HEK293 (cell line): ENCODE measurements around the gene LTN1.

Source experiments
- CTCF ChIA-PET: fragments of 350-600 bp; formaldehyde crosslinking; extraction: SDS; loops from one replicate; lab custom pipeline; 2021; ENCODE audit warnings: antibody characterized with exemption; lab: Yijun Ruan, JAX
- POLR2A ChIA-PET: fragments of 300-600 bp; formaldehyde crosslinking; extraction: SDS; loops from one replicate; lab custom pipeline; 2020; ENCODE audit warnings: antibody characterized with exemption, inconsistent platforms; lab: Yijun Ruan, JAX
- H3K27ac ChIP-seq: fragments of 200-500 bp; sonication (Bioruptor generic); 2 replicates; pipeline ENCODE4 v1.5.1; 2014; ENCODE audit warnings: low read depth, low read length, control low read depth, inconsistent platforms; ENCODE audit errors: extremely low read depth
- H3K36me3 ChIP-seq, 2 experiments: fragments of 200-500 bp in 1 of 2; sonication (Bioruptor generic) in 1 of 2; 1 replicate in 1 of 2; 2 replicates in 1 of 2; pipeline ENCODE4 v1.5.1; 2014 to 2017; ENCODE audit warnings: inconsistent platforms in 2 of 2, low read length in 2 of 2; ENCODE audit not compliant: control insufficient read depth in 2 of 2, insufficient read depth in 1 of 2
- H3K4me1 ChIP-seq: fragments of 200-500 bp; sonication (Bioruptor generic); 2 replicates; pipeline ENCODE4 v1.5.1; 2014; ENCODE audit warnings: mild to moderate bottlenecking, low read length, inconsistent platforms; ENCODE audit not compliant: control insufficient read depth, insufficient read depth
- H3K4me3 ChIP-seq: 2 replicates; pipeline ENCODE4 v1.5.1; 2011; ENCODE audit warnings: low read depth, mild to moderate bottlenecking, control low read depth, low read length, moderate library complexity
- H3K9me3 ChIP-seq: fragments of 200-500 bp; sonication (Bioruptor generic); 2 replicates; pipeline ENCODE4 v1.5.1; 2014; ENCODE audit warnings: low read depth, low read length, inconsistent platforms; ENCODE audit not compliant: control insufficient read depth, insufficient read depth
- FEZF1 ChIP-seq: fragments of 450-650 bp; formaldehyde crosslinking; IDR thresholded peaks from 2 replicates; pipeline ENCODE4 v1.5.1; 2016; ENCODE audit warnings: missing biosample characterization, missing genetic modification characterization
- KLF1 ChIP-seq: fragments of 450-650 bp; formaldehyde crosslinking; IDR thresholded peaks from 2 replicates; pipeline ENCODE4 v1.5.1; 2016; ENCODE audit warnings: missing biosample characterization, missing genetic modification characterization
- KLF16 ChIP-seq: fragments of 450-650 bp; formaldehyde crosslinking; IDR thresholded peaks from 2 replicates; pipeline ENCODE4 v1.5.1; 2017; ENCODE audit warnings: missing biosample characterization, missing genetic modification characterization
- OSR2 ChIP-seq: fragments of 450-650 bp; formaldehyde crosslinking; IDR thresholded peaks from 2 replicates; pipeline ENCODE4 v1.5.1; 2016; ENCODE audit warnings: missing biosample characterization, missing genetic modification characterization
- REPIN1 ChIP-seq: fragments of 450-650 bp; formaldehyde crosslinking; IDR thresholded peaks from 2 replicates; pipeline ENCODE4 v1.5.1; 2017; ENCODE audit warnings: missing biosample characterization, missing genetic modification characterization, low read depth
- ZEB2 ChIP-seq: fragments of 450-650 bp; formaldehyde crosslinking; IDR thresholded peaks from 2 replicates; pipeline ENCODE4 v1.5.1; 2016; ENCODE audit warnings: missing biosample characterization, missing genetic modification characterization
- ZNF133 ChIP-seq: fragments of 450-650 bp; formaldehyde crosslinking; IDR thresholded peaks from 2 replicates; pipeline ENCODE4 v1.5.1; 2016; ENCODE audit warnings: missing biosample characterization, missing genetic modification characterization
- ZNF157 ChIP-seq: fragments of 450-650 bp; formaldehyde crosslinking; IDR thresholded peaks from 2 replicates; pipeline ENCODE4 v1.5.1; 2016; ENCODE audit warnings: missing biosample characterization, missing genetic modification characterization
- ZNF169 ChIP-seq: fragments of 450-650 bp; formaldehyde crosslinking; IDR thresholded peaks from 2 replicates; pipeline ENCODE4 v1.5.1; 2016; ENCODE audit warnings: missing biosample characterization, missing genetic modification characterization
- ZNF354C ChIP-seq: fragments of 450-650 bp; formaldehyde crosslinking; IDR thresholded peaks from 2 replicates; pipeline ENCODE4 v1.5.1; 2016; ENCODE audit warnings: missing biosample characterization, missing genetic modification characterization, low read depth, borderline replicate concordance
- ZNF529 ChIP-seq: fragments of 450-650 bp; formaldehyde crosslinking; IDR thresholded peaks from 2 replicates; pipeline ENCODE4 v1.5.1; 2017; ENCODE audit warnings: missing genetic modification characterization, missing biosample characterization; ENCODE audit not compliant: insufficient replicate concordance
- ZNF548 ChIP-seq: fragments of 450-650 bp; formaldehyde crosslinking; IDR thresholded peaks from 2 replicates; pipeline ENCODE4 v1.5.1; 2016; ENCODE audit warnings: missing biosample characterization, missing genetic modification characterization
- ZNF596 ChIP-seq: fragments of 450-650 bp; IDR thresholded peaks from 2 replicates; pipeline ENCODE4 v1.5.0; 2018; ENCODE audit warnings: missing biosample characterization, mild to moderate bottlenecking, missing genetic modification characterization, moderate library complexity
- ZNF624 ChIP-seq: fragments of 450-650 bp; formaldehyde crosslinking; IDR thresholded peaks from 2 replicates; pipeline ENCODE4 v1.5.1; 2017; ENCODE audit warnings: missing biosample characterization, missing genetic modification characterization
- ZNF629 ChIP-seq: fragments of 450-650 bp; formaldehyde crosslinking; IDR thresholded peaks from 2 replicates; pipeline ENCODE4 v1.5.1; 2017; ENCODE audit warnings: missing biosample characterization, missing genetic modification characterization
- ZNF654 ChIP-seq: fragments of 450-650 bp; formaldehyde crosslinking; IDR thresholded peaks from 2 replicates; pipeline ENCODE4 v1.5.1; 2016; ENCODE audit warnings: low read depth, missing biosample characterization, missing genetic modification characterization
- ZNF660 ChIP-seq: fragments of 450-650 bp; IDR thresholded peaks from 2 replicates; pipeline ENCODE4 v1.5.1; 2018; ENCODE audit warnings: missing biosample characterization, mild to moderate bottlenecking, missing genetic modification characterization
- ZNF701 ChIP-seq: fragments of 450-650 bp; formaldehyde crosslinking; IDR thresholded peaks from 2 replicates; pipeline ENCODE4 v1.5.1; 2016; ENCODE audit warnings: missing biosample characterization, missing genetic modification characterization
- ZNF837 ChIP-seq: fragments of 450-650 bp; formaldehyde crosslinking; IDR thresholded peaks from 2 replicates; pipeline ENCODE4 v1.5.1; 2016; ENCODE audit warnings: missing biosample characterization, missing genetic modification characterization
- ZSCAN16 ChIP-seq: fragments of 450-650 bp; formaldehyde crosslinking; IDR thresholded peaks from 2 replicates; pipeline ENCODE4 v1.5.1; 2016; ENCODE audit warnings: missing biosample characterization, missing genetic modification characterization
- ZSCAN23 ChIP-seq: fragments of 450-650 bp; formaldehyde crosslinking; IDR thresholded peaks from 2 replicates; pipeline ENCODE4 v1.5.1; 2016; ENCODE audit warnings: missing biosample characterization, missing genetic modification characterization
- ZXDB ChIP-seq: fragments of 450-650 bp; formaldehyde crosslinking; IDR thresholded peaks from 2 replicates; pipeline ENCODE4 v1.5.1; 2016; ENCODE audit warnings: missing biosample characterization, missing genetic modification characterization
- TF ChIP-seq, protein P1 (sequence below): fragments of 450-650 bp; formaldehyde crosslinking; IDR thresholded peaks from 2 replicates; pipeline ENCODE4 v1.5.1; 2016; ENCODE audit warnings: missing biosample characterization, missing genetic modification characterization
- TF ChIP-seq, protein P2 (sequence below): fragments of 450-650 bp; formaldehyde crosslinking; IDR thresholded peaks from 2 replicates; pipeline ENCODE4 v1.5.1; 2017; ENCODE audit warnings: missing biosample characterization, missing genetic modification characterization

LTN1 gene

DNA sequence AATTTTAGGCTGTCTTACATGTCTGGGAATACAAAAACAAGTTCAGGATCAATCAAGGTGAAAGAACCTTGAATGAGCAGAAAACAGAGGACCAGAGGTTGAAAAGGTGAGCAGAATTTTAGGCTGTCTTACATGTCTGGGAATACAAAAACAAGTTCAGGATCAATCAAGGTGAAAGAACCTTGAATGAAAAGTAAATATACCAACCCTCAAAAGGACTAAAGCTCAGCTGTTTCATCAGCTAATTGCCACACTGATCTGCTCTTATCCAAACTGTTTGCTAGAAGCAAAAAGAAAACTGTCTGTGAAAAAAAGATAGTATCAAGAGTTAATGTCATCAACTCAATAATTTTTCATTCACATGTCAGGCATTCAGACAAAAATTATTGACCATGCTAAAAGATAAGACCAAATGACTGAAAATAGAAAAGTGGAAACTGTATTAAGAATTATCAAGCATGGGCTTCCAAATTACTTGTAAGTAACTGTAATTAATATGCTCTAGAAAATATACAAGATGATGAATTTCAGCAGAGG, 69.2 kb downstream of the LTN1 start (continued):
- TF ChIP-seq, protein P1, sequence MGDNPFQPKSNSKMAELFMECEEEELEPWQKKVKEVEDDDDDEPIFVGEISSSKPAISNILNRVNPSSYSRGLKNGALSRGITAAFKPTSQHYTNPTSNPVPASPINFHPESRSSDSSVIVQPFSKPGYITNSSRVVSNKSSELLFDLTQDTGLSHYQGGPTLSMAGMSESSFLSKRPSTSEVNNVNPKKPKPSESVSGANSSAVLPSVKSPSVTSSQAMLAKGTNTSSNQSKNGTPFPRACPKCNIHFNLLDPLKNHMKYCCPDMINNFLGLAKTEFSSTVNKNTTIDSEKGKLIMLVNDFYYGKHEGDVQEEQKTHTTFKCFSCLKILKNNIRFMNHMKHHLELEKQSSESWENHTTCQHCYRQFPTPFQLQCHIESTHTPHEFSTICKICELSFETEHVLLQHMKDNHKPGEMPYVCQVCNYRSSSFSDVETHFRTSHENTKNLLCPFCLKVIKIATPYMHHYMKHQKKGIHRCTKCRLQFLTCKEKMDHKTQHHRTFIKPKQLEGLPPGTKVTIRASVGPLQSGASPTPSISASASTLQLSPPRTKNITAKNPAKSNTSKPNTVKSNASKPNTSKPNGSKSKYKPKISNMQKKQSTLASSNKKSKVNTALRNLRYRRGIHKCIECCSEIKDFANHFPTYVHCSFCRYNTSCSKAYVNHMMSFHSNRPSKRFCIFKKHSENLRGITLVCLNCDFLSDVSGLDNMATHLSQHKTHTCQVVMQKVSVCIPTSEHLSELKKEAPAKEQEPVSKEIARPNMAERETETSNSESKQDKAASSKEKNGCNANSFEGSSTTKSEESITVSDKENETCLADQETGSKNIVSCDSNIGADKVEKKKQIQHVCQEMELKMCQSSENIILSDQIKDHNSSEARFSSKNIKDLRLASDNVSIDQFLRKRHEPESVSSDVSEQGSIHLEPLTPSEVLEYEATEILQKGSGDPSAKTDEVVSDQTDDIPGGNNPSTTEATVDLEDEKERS, result no peak
- TF ChIP-seq ZNF529 (tag by site-specific recombination) (no peak), ZNF596 (tag by site-specific recombination) (no peak), ZNF701 (no peak), ZNF133 (tag by site-specific recombination) (no peak), ZNF654 (tag by site-specific recombination) (no peak), FEZF1 (tag by site-specific recombination) (no peak), OSR2 (tag by site-specific recombination) (no peak), ZSCAN16 (tag by site-specific recombination) (no peak)

DNA sequence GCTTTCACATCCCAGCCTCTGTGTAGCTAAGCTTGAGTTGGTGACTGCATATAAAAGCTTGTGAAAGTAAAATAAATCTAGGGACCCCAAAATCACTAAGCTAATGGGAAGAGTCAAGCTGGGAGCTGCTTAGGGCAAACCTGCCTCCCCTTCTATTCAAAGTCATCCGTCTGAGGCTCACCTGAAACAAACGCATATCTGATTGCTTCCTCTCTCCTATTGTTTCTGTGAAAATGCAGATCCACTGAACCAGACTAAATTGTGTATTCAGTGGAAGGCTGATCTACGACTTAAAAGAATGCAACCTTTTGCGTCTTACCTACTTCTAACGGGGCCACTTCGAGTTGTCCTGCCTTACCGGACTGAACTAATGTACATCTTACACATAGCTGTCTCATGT, 70.3 kb downstream of the LTN1 start:
- Histone ChIP-seq H3K36me3 (no peaks in the 10 kb centered on the region; a peak in 1 of 3 replicates), H3K4me3 (no peak overlapping the region), H3K4me1 (no peaks in the 10 kb centered on the region), H3K9me3 (no peaks in the 10 kb centered on the region), H3K27ac (no peak overlapping the region)
- POLR2A ChIA-PET, result no interaction called here
- TF ChIP-seq ZNF157 (tag by site-specific recombination) (no peak), ZNF837 (tag by site-specific recombination) (no peak), ZNF629 (tag by site-specific recombination) (no peak), KLF16 (tag by site-specific recombination) (no peak), KLF1 (no peak), ZNF660 (tag by site-specific recombination) (no peak), REPIN1 (tag by site-specific recombination) (no peak), ZNF624 (tag by site-specific recombination) (no peak), ZNF169 (tag by site-specific recombination) (no peak), ZEB2 (tag by site-specific recombination) (no peak), ZXDB (tag by site-specific recombination) (no peak), ZNF354C (no peak), ZSCAN23 (tag by site-specific recombination) (no peak), ZNF548 (tag by site-specific recombination) (no peak)
- TF ChIP-seq, protein P2, sequence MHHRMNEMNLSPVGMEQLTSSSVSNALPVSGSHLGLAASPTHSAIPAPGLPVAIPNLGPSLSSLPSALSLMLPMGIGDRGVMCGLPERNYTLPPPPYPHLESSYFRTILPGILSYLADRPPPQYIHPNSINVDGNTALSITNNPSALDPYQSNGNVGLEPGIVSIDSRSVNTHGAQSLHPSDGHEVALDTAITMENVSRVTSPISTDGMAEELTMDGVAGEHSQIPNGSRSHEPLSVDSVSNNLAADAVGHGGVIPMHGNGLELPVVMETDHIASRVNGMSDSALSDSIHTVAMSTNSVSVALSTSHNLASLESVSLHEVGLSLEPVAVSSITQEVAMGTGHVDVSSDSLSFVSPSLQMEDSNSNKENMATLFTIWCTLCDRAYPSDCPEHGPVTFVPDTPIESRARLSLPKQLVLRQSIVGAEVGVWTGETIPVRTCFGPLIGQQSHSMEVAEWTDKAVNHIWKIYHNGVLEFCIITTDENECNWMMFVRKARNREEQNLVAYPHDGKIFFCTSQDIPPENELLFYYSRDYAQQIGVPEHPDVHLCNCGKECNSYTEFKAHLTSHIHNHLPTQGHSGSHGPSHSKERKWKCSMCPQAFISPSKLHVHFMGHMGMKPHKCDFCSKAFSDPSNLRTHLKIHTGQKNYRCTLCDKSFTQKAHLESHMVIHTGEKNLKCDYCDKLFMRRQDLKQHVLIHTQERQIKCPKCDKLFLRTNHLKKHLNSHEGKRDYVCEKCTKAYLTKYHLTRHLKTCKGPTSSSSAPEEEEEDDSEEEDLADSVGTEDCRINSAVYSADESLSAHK (tag by site-specific recombination), result no peak
- CTCF ChIA-PET, result interaction anchor here (0.6 to 0.9 kb wide), 2 partner anchors 17 to 683 kb away, joined by 3 read pairs; no protein-coding TSS in a partner anchor
